ENCODE measurements around the gene EXOSC9.

DNA sequence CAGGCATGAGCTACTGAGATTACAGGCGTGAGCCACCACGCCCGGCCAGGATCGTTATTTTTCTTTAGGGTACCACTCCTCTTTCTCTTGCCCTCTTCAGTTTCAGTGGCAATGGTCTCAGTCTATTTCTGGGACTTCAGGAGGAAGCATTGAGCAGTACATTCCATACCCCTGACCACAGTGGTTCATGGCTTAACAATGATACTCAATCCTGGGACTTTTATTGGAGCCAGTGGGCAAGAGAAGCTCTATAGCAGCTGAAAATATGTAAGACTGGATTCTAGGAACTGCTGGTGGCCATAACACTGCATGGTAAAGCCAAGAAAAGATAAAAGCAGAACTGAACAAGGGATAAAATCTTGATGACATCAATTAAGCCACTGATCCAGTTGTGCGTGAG, 28.4 kb downstream of the EXOSC9 start:
- no peak for TF ChIP-seq EZH2 (IDR thresholded peaks at IDR 0.05; ENCODE audit: low read depth, unreplicated experiment)
- TF ChIP-seq, protein P1, sequence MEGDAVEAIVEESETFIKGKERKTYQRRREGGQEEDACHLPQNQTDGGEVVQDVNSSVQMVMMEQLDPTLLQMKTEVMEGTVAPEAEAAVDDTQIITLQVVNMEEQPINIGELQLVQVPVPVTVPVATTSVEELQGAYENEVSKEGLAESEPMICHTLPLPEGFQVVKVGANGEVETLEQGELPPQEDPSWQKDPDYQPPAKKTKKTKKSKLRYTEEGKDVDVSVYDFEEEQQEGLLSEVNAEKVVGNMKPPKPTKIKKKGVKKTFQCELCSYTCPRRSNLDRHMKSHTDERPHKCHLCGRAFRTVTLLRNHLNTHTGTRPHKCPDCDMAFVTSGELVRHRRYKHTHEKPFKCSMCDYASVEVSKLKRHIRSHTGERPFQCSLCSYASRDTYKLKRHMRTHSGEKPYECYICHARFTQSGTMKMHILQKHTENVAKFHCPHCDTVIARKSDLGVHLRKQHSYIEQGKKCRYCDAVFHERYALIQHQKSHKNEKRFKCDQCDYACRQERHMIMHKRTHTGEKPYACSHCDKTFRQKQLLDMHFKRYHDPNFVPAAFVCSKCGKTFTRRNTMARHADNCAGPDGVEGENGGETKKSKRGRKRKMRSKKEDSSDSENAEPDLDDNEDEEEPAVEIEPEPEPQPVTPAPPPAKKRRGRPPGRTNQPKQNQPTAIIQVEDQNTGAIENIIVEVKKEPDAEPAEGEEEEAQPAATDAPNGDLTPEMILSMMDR (conservative IDR thresholded peaks at IDR 0.05; ENCODE audit: low read depth in 2 of 2): no peak
- TF ChIP-seq, protein P2, sequence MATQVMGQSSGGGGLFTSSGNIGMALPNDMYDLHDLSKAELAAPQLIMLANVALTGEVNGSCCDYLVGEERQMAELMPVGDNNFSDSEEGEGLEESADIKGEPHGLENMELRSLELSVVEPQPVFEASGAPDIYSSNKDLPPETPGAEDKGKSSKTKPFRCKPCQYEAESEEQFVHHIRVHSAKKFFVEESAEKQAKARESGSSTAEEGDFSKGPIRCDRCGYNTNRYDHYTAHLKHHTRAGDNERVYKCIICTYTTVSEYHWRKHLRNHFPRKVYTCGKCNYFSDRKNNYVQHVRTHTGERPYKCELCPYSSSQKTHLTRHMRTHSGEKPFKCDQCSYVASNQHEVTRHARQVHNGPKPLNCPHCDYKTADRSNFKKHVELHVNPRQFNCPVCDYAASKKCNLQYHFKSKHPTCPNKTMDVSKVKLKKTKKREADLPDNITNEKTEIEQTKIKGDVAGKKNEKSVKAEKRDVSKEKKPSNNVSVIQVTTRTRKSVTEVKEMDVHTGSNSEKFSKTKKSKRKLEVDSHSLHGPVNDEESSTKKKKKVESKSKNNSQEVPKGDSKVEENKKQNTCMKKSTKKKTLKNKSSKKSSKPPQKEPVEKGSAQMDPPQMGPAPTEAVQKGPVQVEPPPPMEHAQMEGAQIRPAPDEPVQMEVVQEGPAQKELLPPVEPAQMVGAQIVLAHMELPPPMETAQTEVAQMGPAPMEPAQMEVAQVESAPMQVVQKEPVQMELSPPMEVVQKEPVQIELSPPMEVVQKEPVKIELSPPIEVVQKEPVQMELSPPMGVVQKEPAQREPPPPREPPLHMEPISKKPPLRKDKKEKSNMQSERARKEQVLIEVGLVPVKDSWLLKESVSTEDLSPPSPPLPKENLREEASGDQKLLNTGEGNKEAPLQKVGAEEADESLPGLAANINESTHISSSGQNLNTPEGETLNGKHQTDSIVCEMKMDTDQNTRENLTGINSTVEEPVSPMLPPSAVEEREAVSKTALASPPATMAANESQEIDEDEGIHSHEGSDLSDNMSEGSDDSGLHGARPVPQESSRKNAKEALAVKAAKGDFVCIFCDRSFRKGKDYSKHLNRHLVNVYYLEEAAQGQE (IDR thresholded peaks at IDR 0.05; ENCODE audit: unreplicated experiment): no peak
- no peak for TF ChIP-seq EZH2phosphoT487 (IDR thresholded peaks at IDR 0.05; ENCODE audit: unreplicated experiment)
- TF ChIP-seq, protein P3, sequence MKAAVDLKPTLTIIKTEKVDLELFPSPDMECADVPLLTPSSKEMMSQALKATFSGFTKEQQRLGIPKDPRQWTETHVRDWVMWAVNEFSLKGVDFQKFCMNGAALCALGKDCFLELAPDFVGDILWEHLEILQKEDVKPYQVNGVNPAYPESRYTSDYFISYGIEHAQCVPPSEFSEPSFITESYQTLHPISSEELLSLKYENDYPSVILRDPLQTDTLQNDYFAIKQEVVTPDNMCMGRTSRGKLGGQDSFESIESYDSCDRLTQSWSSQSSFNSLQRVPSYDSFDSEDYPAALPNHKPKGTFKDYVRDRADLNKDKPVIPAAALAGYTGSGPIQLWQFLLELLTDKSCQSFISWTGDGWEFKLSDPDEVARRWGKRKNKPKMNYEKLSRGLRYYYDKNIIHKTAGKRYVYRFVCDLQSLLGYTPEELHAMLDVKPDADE (IDR thresholded peaks at IDR 0.05): no peak
- TF ChIP-seq POLR2AphosphoS5 (IDR thresholded peaks at IDR 0.05; ENCODE audit: low read depth): no peak
- TF ChIP-seq JUNB (IDR thresholded peaks at IDR 0.05; ENCODE audit: unreplicated experiment): no peak
- TF ChIP-seq ZNF331 (CRISPR knock-in tag; IDR thresholded peaks at IDR 0.05; ENCODE audit: low read depth): no peak
- no peak for TF ChIP-seq CREB1 (CRISPR knock-in tag; IDR thresholded peaks at IDR 0.05; ENCODE audit: low read depth)
- TF ChIP-seq ZNF114 (CRISPR knock-in tag; IDR thresholded peaks at IDR 0.05): no peak
- TF ChIP-seq, protein P4, sequence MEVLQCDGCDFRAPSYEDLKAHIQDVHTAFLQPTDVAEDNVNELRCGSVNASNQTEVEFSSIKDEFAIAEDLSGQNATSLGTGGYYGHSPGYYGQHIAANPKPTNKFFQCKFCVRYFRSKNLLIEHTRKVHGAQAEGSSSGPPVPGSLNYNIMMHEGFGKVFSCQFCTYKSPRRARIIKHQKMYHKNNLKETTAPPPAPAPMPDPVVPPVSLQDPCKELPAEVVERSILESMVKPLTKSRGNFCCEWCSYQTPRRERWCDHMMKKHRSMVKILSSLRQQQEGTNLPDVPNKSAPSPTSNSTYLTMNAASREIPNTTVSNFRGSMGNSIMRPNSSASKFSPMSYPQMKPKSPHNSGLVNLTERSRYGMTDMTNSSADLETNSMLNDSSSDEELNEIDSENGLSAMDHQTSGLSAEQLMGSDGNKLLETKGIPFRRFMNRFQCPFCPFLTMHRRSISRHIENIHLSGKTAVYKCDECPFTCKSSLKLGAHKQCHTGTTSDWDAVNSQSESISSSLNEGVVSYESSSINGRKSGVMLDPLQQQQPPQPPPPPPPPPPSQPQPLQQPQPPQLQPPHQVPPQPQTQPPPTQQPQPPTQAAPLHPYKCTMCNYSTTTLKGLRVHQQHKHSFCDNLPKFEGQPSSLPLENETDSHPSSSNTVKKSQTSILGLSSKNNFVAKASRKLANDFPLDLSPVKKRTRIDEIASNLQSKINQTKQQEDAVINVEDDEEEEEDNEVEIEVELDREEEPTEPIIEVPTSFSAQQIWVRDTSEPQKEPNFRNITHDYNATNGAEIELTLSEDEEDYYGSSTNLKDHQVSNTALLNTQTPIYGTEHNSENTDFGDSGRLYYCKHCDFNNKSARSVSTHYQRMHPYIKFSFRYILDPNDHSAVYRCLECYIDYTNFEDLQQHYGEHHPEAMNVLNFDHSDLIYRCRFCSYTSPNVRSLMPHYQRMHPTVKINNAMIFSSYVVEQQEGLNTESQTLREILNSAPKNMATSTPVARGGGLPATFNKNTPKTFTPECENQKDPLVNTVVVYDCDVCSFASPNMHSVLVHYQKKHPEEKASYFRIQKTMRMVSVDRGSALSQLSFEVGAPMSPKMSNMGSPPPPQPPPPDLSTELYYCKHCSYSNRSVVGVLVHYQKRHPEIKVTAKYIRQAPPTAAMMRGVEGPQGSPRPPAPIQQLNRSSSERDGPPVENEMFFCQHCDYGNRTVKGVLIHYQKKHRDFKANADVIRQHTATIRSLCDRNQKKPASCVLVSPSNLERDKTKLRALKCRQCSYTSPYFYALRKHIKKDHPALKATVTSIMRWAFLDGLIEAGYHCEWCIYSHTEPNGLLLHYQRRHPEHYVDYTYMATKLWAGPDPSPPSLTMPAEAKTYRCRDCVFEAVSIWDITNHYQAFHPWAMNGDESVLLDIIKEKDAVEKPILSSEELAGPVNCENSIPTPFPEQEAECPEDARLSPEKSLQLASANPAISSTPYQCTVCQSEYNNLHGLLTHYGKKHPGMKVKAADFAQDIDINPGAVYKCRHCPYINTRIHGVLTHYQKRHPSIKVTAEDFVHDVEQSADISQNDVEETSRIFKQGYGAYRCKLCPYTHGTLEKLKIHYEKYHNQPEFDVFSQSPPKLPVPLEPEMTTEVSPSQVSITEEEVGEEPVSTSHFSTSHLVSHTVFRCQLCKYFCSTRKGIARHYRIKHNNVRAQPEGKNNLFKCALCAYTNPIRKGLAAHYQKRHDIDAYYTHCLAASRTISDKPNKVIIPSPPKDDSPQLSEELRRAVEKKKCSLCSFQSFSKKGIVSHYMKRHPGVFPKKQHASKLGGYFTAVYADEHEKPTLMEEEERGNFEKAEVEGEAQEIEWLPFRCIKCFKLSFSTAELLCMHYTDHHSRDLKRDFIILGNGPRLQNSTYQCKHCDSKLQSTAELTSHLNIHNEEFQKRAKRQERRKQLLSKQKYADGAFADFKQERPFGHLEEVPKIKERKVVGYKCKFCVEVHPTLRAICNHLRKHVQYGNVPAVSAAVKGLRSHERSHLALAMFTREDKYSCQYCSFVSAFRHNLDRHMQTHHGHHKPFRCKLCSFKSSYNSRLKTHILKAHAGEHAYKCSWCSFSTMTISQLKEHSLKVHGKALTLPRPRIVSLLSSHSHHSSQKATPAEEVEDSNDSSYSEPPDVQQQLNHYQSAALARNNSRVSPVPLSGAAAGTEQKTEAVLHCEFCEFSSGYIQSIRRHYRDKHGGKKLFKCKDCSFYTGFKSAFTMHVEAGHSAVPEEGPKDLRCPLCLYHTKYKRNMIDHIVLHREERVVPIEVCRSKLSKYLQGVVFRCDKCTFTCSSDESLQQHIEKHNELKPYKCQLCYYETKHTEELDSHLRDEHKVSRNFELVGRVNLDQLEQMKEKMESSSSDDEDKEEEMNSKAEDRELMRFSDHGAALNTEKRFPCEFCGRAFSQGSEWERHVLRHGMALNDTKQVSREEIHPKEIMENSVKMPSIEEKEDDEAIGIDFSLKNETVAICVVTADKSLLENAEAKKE (CRISPR knock-in tag; IDR thresholded peaks at IDR 0.05): no peak
- no peak for TF ChIP-seq NANOG (IDR thresholded peaks at IDR 0.05; ENCODE audit: borderline replicate concordance)
- no peak for TF ChIP-seq STAT1 (IDR thresholded peaks at IDR 0.05; ENCODE audit: unreplicated experiment)

All from GM23338 (cell line).